ENCODE data around the gene HCCS.
"Not testable (repeated sequence)": the region's sequence is repeated elsewhere in the genome, so short reads cannot be mapped to it uniquely, and the experiment has no call there.

Gene HCCS

GRCh38 chrX:11100281-11101035 is 10.7 kb upstream of the HCCS start:
- no peaks in the 10 kb centered on the region for H3K9me3 ChIP-seq (ENCODE audit: control insufficient read depth, low read length)
- no peak overlapping the region for H3K4me3 ChIP-seq (ENCODE audit: low read length)
- peaks cover 7% of the 10 kb centered on the region for H3K4me1 ChIP-seq (ENCODE audit: control insufficient read depth, insufficient read depth, low read length)
- H3K27me3 ChIP-seq (replicated peaks; ENCODE audit: control insufficient read depth, insufficient read depth, low read length) = no peaks in the 10 kb centered on the region
- peak overlapping the region; percentile 43 for H3K9ac ChIP-seq (ENCODE audit: low read length)
- H3K36me3 ChIP-seq (ENCODE audit: control insufficient read depth, insufficient read depth, low read length, severe bottlenecking) = no peaks in the 10 kb centered on the region
- peak; percentile 81 for DNase-seq (ENCODE audit: low read depth)

- H3K4me3 ChIP-seq (ENCODE audit: low read length) = no peak overlapping the region
- no peak for DNase-seq (ENCODE audit: low read depth)
- no peaks in the 10 kb centered on the region for H3K36me3 ChIP-seq (ENCODE audit: control insufficient read depth, insufficient read depth, low read length, severe bottlenecking)
- no peaks in the 10 kb centered on the region for H3K27me3 ChIP-seq (replicated peaks; ENCODE audit: control insufficient read depth, insufficient read depth, low read length)
- no peaks in the 10 kb centered on the region for H3K9me3 ChIP-seq (ENCODE audit: control insufficient read depth, low read length)
- no peak overlapping the region for H3K9ac ChIP-seq (ENCODE audit: low read length)
- H3K4me1 ChIP-seq (ENCODE audit: control insufficient read depth, insufficient read depth, low read length) = peaks cover 7% of the 10 kb centered on the region
Measured at GRCh38 chrX:11103006-11103405, 8.1 kb upstream of the HCCS start.

GRCh38 chrX:11103751-11104150 is 7.4 kb upstream of the HCCS start:
- DNase-seq (ENCODE audit: low read depth) = no peak
- Histone ChIP-seq H3K36me3 (ENCODE audit: control insufficient read depth, insufficient read depth, low read length, severe bottlenecking) (no peaks in the 10 kb centered on the region), H3K9ac (ENCODE audit: low read length) (no peak overlapping the region), H3K4me1 (ENCODE audit: control insufficient read depth, insufficient read depth, low read length) (peaks cover 7% of the 10 kb centered on the region), H3K27me3 (replicated peaks; ENCODE audit: control insufficient read depth, insufficient read depth, low read length) (no peaks in the 10 kb centered on the region), H3K4me3 (ENCODE audit: low read length) (no peak overlapping the region), H3K9me3 (ENCODE audit: control insufficient read depth, low read length) (no peaks in the 10 kb centered on the region)

GRCh38 chrX:11105080-11105479 is 6.1 kb upstream of the HCCS start:
- Histone ChIP-seq H3K9me3 (ENCODE audit: control insufficient read depth, low read length) (no peaks in the 10 kb centered on the region), H3K4me1 (ENCODE audit: control insufficient read depth, insufficient read depth, low read length) (peaks cover 6% of the 10 kb centered on the region), H3K27me3 (replicated peaks; ENCODE audit: control insufficient read depth, insufficient read depth, low read length) (no peaks in the 10 kb centered on the region), H3K9ac (ENCODE audit: low read length) (no peak overlapping the region), H3K36me3 (ENCODE audit: control insufficient read depth, insufficient read depth, low read length, severe bottlenecking) (no peaks in the 10 kb centered on the region), H3K4me3 (ENCODE audit: low read length) (no peak overlapping the region)
- no peak for DNase-seq (ENCODE audit: low read depth)

- Histone ChIP-seq H3K9me3 (ENCODE audit: control insufficient read depth, low read length) (no peaks in the 10 kb centered on the region), H3K4me3 (ENCODE audit: low read length) (no peak overlapping the region), H3K4me1 (ENCODE audit: control insufficient read depth, insufficient read depth, low read length) (peaks cover 14% of the 10 kb centered on the region), H3K27me3 (replicated peaks; ENCODE audit: control insufficient read depth, insufficient read depth, low read length) (no peaks in the 10 kb centered on the region), H3K36me3 (ENCODE audit: control insufficient read depth, insufficient read depth, low read length, severe bottlenecking) (no peaks in the 10 kb centered on the region), H3K9ac (ENCODE audit: low read length) (no peak overlapping the region)
- no peak for DNase-seq (ENCODE audit: low read depth)
Measured at GRCh38 chrX:11108253-11108941, 2.7 kb upstream of the HCCS start.

- H3K27me3 ChIP-seq (replicated peaks; ENCODE audit: control insufficient read depth, insufficient read depth, low read length) = no peaks in the 10 kb centered on the region
- DNase-seq (ENCODE audit: low read depth) = no peak
- no peaks in the 10 kb centered on the region for H3K9me3 ChIP-seq (ENCODE audit: control insufficient read depth, low read length)
- H3K9ac ChIP-seq (ENCODE audit: low read length) = no peak overlapping the region
- H3K4me3 ChIP-seq (ENCODE audit: low read length) = no peak overlapping the region
- H3K36me3 ChIP-seq (ENCODE audit: control insufficient read depth, insufficient read depth, low read length, severe bottlenecking) = peaks cover 7% of the 10 kb centered on the region
- peaks cover 14% of the 10 kb centered on the region for H3K4me1 ChIP-seq (ENCODE audit: control insufficient read depth, insufficient read depth, low read length)
Measured at GRCh38 chrX:11109968-11110367, 1.2 kb upstream of the HCCS start.

GRCh38 chrX:11111947-11112346 is 815 bp downstream of the HCCS start:
- Histone ChIP-seq H3K4me1 (ENCODE audit: control insufficient read depth, insufficient read depth, low read length) (peaks cover 14% of the 10 kb centered on the region), H3K9me3 (ENCODE audit: control insufficient read depth, low read length) (no peaks in the 10 kb centered on the region), H3K4me3 (ENCODE audit: low read length) (peak overlapping the region; percentile 87), H3K9ac (ENCODE audit: low read length) (peak overlapping the region; percentile 93), H3K36me3 (ENCODE audit: control insufficient read depth, insufficient read depth, low read length, severe bottlenecking) (peaks cover 27% of the 10 kb centered on the region), H3K27me3 (replicated peaks; ENCODE audit: control insufficient read depth, insufficient read depth, low read length) (no peaks in the 10 kb centered on the region)
- DNase-seq (ENCODE audit: low read depth) = no peak

- DNase-seq (ENCODE audit: low read depth) = peak; percentile 45
- no peaks in the 10 kb centered on the region for H3K27me3 ChIP-seq (replicated peaks; ENCODE audit: control insufficient read depth, insufficient read depth, low read length)
- H3K36me3 ChIP-seq (ENCODE audit: control insufficient read depth, insufficient read depth, low read length, severe bottlenecking) = peaks cover 45% of the 10 kb centered on the region
- no peaks in the 10 kb centered on the region for H3K9me3 ChIP-seq (ENCODE audit: control insufficient read depth, low read length)
- no peak overlapping the region for H3K9ac ChIP-seq (ENCODE audit: low read length)
- H3K4me1 ChIP-seq (ENCODE audit: control insufficient read depth, insufficient read depth, low read length) = peaks cover 14% of the 10 kb centered on the region
- H3K4me3 ChIP-seq (ENCODE audit: low read length) = no peak overlapping the region
Measured at GRCh38 chrX:11113731-11114130, 2.6 kb downstream of the HCCS start.

- no peaks in the 10 kb centered on the region for H3K9me3 ChIP-seq (ENCODE audit: control insufficient read depth, low read length)
- no peak overlapping the region for H3K9ac ChIP-seq (ENCODE audit: low read length)
- no peak overlapping the region for H3K4me3 ChIP-seq (ENCODE audit: low read length)
- DNase-seq (ENCODE audit: low read depth) = no peak
- H3K4me1 ChIP-seq (ENCODE audit: control insufficient read depth, insufficient read depth, low read length) = no peaks in the 10 kb centered on the region
- H3K27me3 ChIP-seq (replicated peaks; ENCODE audit: control insufficient read depth, insufficient read depth, low read length) = no peaks in the 10 kb centered on the region
- peaks cover 82% of the 10 kb centered on the region for H3K36me3 ChIP-seq (ENCODE audit: control insufficient read depth, insufficient read depth, low read length, severe bottlenecking)
Measured at GRCh38 chrX:11117745-11118144, 6.6 kb downstream of the HCCS start.

GRCh38 chrX:11119313-11119943 is 8.3 kb downstream of the HCCS start:
- DNase-seq (ENCODE audit: low read depth) = no peak
- Histone ChIP-seq H3K9ac (ENCODE audit: low read length) (no peak overlapping the region), H3K36me3 (ENCODE audit: control insufficient read depth, insufficient read depth, low read length, severe bottlenecking) (peaks cover 80% of the 10 kb centered on the region), H3K27me3 (replicated peaks; ENCODE audit: control insufficient read depth, insufficient read depth, low read length) (no peaks in the 10 kb centered on the region), H3K4me3 (ENCODE audit: low read length) (no peak overlapping the region), H3K9me3 (ENCODE audit: control insufficient read depth, low read length) (no peaks in the 10 kb centered on the region), H3K4me1 (ENCODE audit: control insufficient read depth, insufficient read depth, low read length) (no peaks in the 10 kb centered on the region)

GRCh38 chrX:11123087-11123486 is 12.0 kb downstream of the HCCS start:
- not testable (repeated sequence) for H3K9ac ChIP-seq (ENCODE audit: low read length); H3K27me3 ChIP-seq (replicated peaks; ENCODE audit: control insufficient read depth, insufficient read depth, low read length); DNase-seq (ENCODE audit: low read depth); H3K4me1 ChIP-seq (ENCODE audit: control insufficient read depth, insufficient read depth, low read length); H3K9me3 ChIP-seq (ENCODE audit: control insufficient read depth, low read length); H3K4me3 ChIP-seq (ENCODE audit: low read length)
- H3K36me3 ChIP-seq (ENCODE audit: control insufficient read depth, insufficient read depth, low read length, severe bottlenecking) = peaks cover 43% of the 10 kb centered on the region
